IMR-90 (cell line): ENCODE results near the gene PTPN22. TPM values are rescaled to one million over a fixed set of nuclear protein-coding genes. Genes with fewer than 3 reads are reported as not detected.

ENCODE experiments used
- ATAC-seq: fragments of 200-7000 bp; cut with Tn5 transposase; 2 replicates; pipeline ENCODE4 v1.9.1; 2020; ENCODE audit warnings: low read depth, mild to moderate bottlenecking, moderate library complexity
- BruUV-seq: library from RNA; stranded (reverse); fragments of 400-500 nt; replicated peaks from 2 replicates; lab custom pipeline; 2021; lab: Mats Ljungman, UMichigan
- CTCF ChIA-PET: fragments of 300-600 bp; formaldehyde crosslinking; extraction: SDS; loops from one replicate; lab custom pipeline; 2021; ENCODE audit warnings: antibody characterized with exemption; lab: Yijun Ruan, JAX
- POLR2A ChIA-PET: fragments of 300-600 bp; sonication (Branson Sonifier 250); formaldehyde crosslinking; loops from one replicate; lab custom pipeline; 2022; ENCODE audit warnings: antibody characterized with exemption; ENCODE audit not compliant: unreplicated experiment; lab: Charles Lee
- DNase-seq: peaks from one replicate; pipeline ENCODE4 v3.0.0; 2013
- H2AFZ ChIP-seq: replicated peaks from 2 replicates; pipeline ENCODE3; 2013; ENCODE audit warnings: low read length, mild to moderate bottlenecking; ENCODE audit not compliant: poor library complexity
- H2AK5ac ChIP-seq: 2 replicates; pipeline ENCODE4 v1.6.1; 2013; ENCODE audit warnings: low read depth, low read length, inconsistent platforms
- H2AK9ac ChIP-seq: replicated peaks from 2 replicates; pipeline ENCODE3; 2013; ENCODE audit warnings: mild to moderate bottlenecking, low read depth, low read length, moderate library complexity; ENCODE audit not compliant: poor library complexity
- H2BK120ac ChIP-seq: 2 replicates; pipeline ENCODE4 v1.6.1; 2013; ENCODE audit warnings: low read depth, low read length, inconsistent platforms
- H2BK15ac ChIP-seq: 3 replicates; pipeline ENCODE4 v1.6.1; 2013; ENCODE audit warnings: low read depth, low read length, inconsistent platforms
- H2BK20ac ChIP-seq: 2 replicates; pipeline ENCODE4 v1.6.1; 2013; ENCODE audit warnings: low read depth, mild to moderate bottlenecking, inconsistent platforms, low read length, moderate library complexity
- H2BK5ac ChIP-seq: 2 replicates; pipeline ENCODE4 v1.6.1; 2013; ENCODE audit warnings: mild to moderate bottlenecking, low read depth, low read length, inconsistent platforms; ENCODE audit not compliant: poor library complexity, severe bottlenecking
- H3K14ac ChIP-seq: replicated peaks from 2 replicates; pipeline ENCODE4 v1.6.1; 2013; ENCODE audit warnings: low read depth, low read length, inconsistent platforms
- H3K18ac ChIP-seq: 2 replicates; pipeline ENCODE4 v1.6.1; 2013; ENCODE audit warnings: low read depth, low read length, control low read depth
- H3K23ac ChIP-seq: 2 replicates; pipeline ENCODE4 v1.6.1; 2013; ENCODE audit warnings: low read depth, low read length, inconsistent platforms
- H3K27ac ChIP-seq: 2 replicates; pipeline ENCODE4 v1.5.1; 2013; ENCODE audit warnings: mild to moderate bottlenecking, control low read depth, low read length; ENCODE audit not compliant: insufficient read depth
- H3K27me3 ChIP-seq: 2 replicates; pipeline ENCODE4 v1.6.1; 2013; ENCODE audit warnings: low read length; ENCODE audit not compliant: control insufficient read depth, insufficient read depth
- H3K36me3 ChIP-seq: 2 replicates; pipeline ENCODE4 v1.6.1; 2013; ENCODE audit warnings: low read length, mixed read lengths; ENCODE audit not compliant: control insufficient read depth, insufficient read depth
- H3K4ac ChIP-seq: 2 replicates; pipeline ENCODE4 v1.6.1; 2013; ENCODE audit warnings: low read depth, low read length, inconsistent platforms
- H3K4me1 ChIP-seq: 2 replicates; pipeline ENCODE4 v1.6.1; 2013; ENCODE audit warnings: low read length, mixed read lengths; ENCODE audit not compliant: control insufficient read depth, insufficient read depth
- H3K4me2 ChIP-seq: 2 replicates; pipeline ENCODE4 v1.6.1; 2013; ENCODE audit warnings: low read depth, mild to moderate bottlenecking, control low read depth, low read length, moderate library complexity
- H3K4me3 ChIP-seq: 2 replicates; pipeline ENCODE4 v1.5.1; 2013; ENCODE audit warnings: low read depth, mild to moderate bottlenecking, control low read depth, low read length, moderate library complexity; ENCODE audit not compliant: insufficient read depth
- H3K56ac ChIP-seq: 2 replicates; pipeline ENCODE4 v1.6.1; 2013; ENCODE audit warnings: low read length, inconsistent platforms; ENCODE audit not compliant: insufficient read depth; ENCODE audit errors: extremely low read depth
- H3K79me1 ChIP-seq, 2 experiments: 2 replicates each; pipeline ENCODE4 v1.6.1; 2013; ENCODE audit warnings: low read length in 2 of 2, inconsistent platforms in 1 of 2, low read depth in 1 of 2
- H3K9ac ChIP-seq: 2 replicates; pipeline ENCODE4 v1.6.1; 2013; ENCODE audit warnings: low read depth, low read length, control low read depth
- H3K9me1 ChIP-seq: 2 replicates; pipeline ENCODE4 v1.6.1; 2013; ENCODE audit warnings: low read length, inconsistent platforms; ENCODE audit not compliant: insufficient read depth
- H3K9me3 ChIP-seq: 2 replicates; pipeline ENCODE4 v1.6.1; 2013; ENCODE audit warnings: low read length; ENCODE audit not compliant: control insufficient read depth, insufficient read depth
- H4K20me1 ChIP-seq: 2 replicates; pipeline ENCODE4 v1.6.1; 2013; ENCODE audit warnings: low read length, inconsistent platforms; ENCODE audit not compliant: insufficient read depth
- H4K5ac ChIP-seq: 2 replicates; pipeline ENCODE4 v1.6.1; 2013; ENCODE audit warnings: mild to moderate bottlenecking, low read depth, low read length, control low read depth
- H4K8ac ChIP-seq, 2 experiments: 2 replicates each; pipeline ENCODE4 v1.6.1; 2013; ENCODE audit warnings: low read depth in 2 of 2, low read length in 2 of 2, control low read depth in 1 of 2, inconsistent platforms in 1 of 2
- H4K91ac ChIP-seq: 2 replicates; pipeline ENCODE4 v1.6.1; 2013; ENCODE audit warnings: low read depth, low read length, inconsistent platforms; ENCODE audit not compliant: insufficient read depth
- BHLHE40 ChIP-seq: fragments of 150-350 bp; IDR thresholded peaks from 2 replicates; pipeline ENCODE4 v1.6.1; 2016; ENCODE audit warnings: mild to moderate bottlenecking, low read depth, low read length
- CEBPB ChIP-seq: IDR thresholded peaks from 2 replicates; pipeline ENCODE4 v1.6.1; 2012; ENCODE audit warnings: low read depth, low read length, improper control_type of control experiment
- CHD1 ChIP-seq: IDR thresholded peaks from 2 replicates; pipeline ENCODE4 v1.6.1; 2012; ENCODE audit warnings: low read depth, low read length, improper control_type of control experiment
- CTCF ChIP-seq: conservative IDR thresholded peaks from 2 replicates; pipeline ENCODE4 v1.5.1; 2012; ENCODE audit warnings: mild to moderate bottlenecking, low read depth, low read length, improper control_type of control experiment
- FOS ChIP-seq: fragments of 150-350 bp; IDR thresholded peaks from 2 replicates; pipeline ENCODE4 v1.6.1; 2016; ENCODE audit warnings: low read depth, low read length
- MAZ ChIP-seq: IDR thresholded peaks from 2 replicates; pipeline ENCODE4 v1.6.1; 2012; ENCODE audit warnings: low read depth, mild to moderate bottlenecking, low read length, improper control_type of control experiment, moderate library complexity, borderline replicate concordance
- MXI1 ChIP-seq: IDR thresholded peaks from 2 replicates; pipeline ENCODE4 v1.6.1; 2012; ENCODE audit warnings: low read depth, mild to moderate bottlenecking, low read length, moderate library complexity, borderline replicate concordance
- RAD21 ChIP-seq: IDR thresholded peaks from 2 replicates; pipeline ENCODE4 v1.6.1; 2012; ENCODE audit warnings: low read length, improper control_type of control experiment
- RCOR1 ChIP-seq: IDR thresholded peaks from 2 replicates; pipeline ENCODE4 v1.6.1; 2012; ENCODE audit warnings: mild to moderate bottlenecking, low read length, improper control_type of control experiment; ENCODE audit not compliant: insufficient replicate concordance
- RFX5 ChIP-seq: IDR thresholded peaks from 2 replicates; pipeline ENCODE4 v1.8.0; 2012; ENCODE audit warnings: low read depth, mild to moderate bottlenecking, low read length, moderate library complexity
- SMC3 ChIP-seq: fragments of 150-350 bp; IDR thresholded peaks from 2 replicates; pipeline ENCODE4 v1.6.1; 2016; ENCODE audit warnings: low read depth, mild to moderate bottlenecking, antibody characterized with exemption, low read length, moderate library complexity
- USF2 ChIP-seq: fragments of 150-350 bp; IDR thresholded peaks from 2 replicates; pipeline ENCODE4 v1.6.1; 2017; ENCODE audit warnings: mild to moderate bottlenecking, antibody characterized with exemption, low read length, low read depth
- WGBS, 2 experiments: methylation state at CpG; one replicate each; pipeline versions ENCODE4 v1.1.5 to v1.1.7; 2013; ENCODE audit warnings: missing lambda C conversion rate in 2 of 2; ENCODE audit not compliant: insufficient read length in 1 of 2; ENCODE audit errors: extremely low coverage in 2 of 2; 5-methylcytosine and 5-hydroxymethylcytosine counted together
- dilution Hi-C: fragments of 300-500 bp; cut with HindIII; formaldehyde crosslinking; loops from one replicate; pipeline ENCODE4 v1.14.3; 2018; ENCODE audit warnings: low sequenced_read_pairs; ENCODE audit not compliant: unreplicated experiment
- in situ Hi-C: fragments of 300-500 bp; cut with MboI; formaldehyde crosslinking; loops from 3 replicates; pipeline ENCODE4 v1.14.3; 2019; ENCODE audit warnings: low sequenced_read_pairs, inconsistent platforms, mixed read lengths
- intact Hi-C: fragments of 100-400 bp; cut with micrococcal nuclease; formaldehyde crosslinking; loops from 2 replicates; pipeline ENCODE4 v1.10.0; 2022
- polyA plus RNA-seq, 3 experiments: library from polyadenylated mRNA; depleted of rRNA; stranded (reverse); fragments of >200 nt; gene quantifications; 2 replicates each; pipeline ENCODE4 v1.2.3, GENCODE V29; 2012; ENCODE audit warnings: low replicate concordance in 1 of 3
- total RNA-seq: library from RNA; depleted of rRNA; stranded (reverse); fragments of >200 nt; gene quantifications from 2 replicates; pipeline ENCODE4 v1.2.3, GENCODE V29; 2012
- TF ChIP-seq, protein P1 (sequence below): fragments of 150-350 bp; IDR thresholded peaks from 2 replicates; pipeline ENCODE4 v1.6.1; 2016; ENCODE audit warnings: low read depth, mild to moderate bottlenecking, low read length, moderate library complexity, borderline replicate concordance

Gene PTPN22
- total and polyA plus RNA-seq, 2 of the 4 experiments (the other 2 are of a cell fraction), result 0.14 to 0.18 TPM

GRCh38 chr1:113886417-113887401 is 15.2 kb upstream of the PTPN22 start:
- ATAC-seq (no peak), DNase-seq (no peak)
- dilution Hi-C loops (no loop called here), intact Hi-C loops (no loop called here), in situ Hi-C loops (no loop called here)
- Histone ChIP-seq H3K23ac (no peak overlapping the region), H2BK120ac (no peak overlapping the region), H3K9ac (no peak overlapping the region), H2AFZ (no peak overlapping the region), H4K20me1 (no peaks in the 10 kb centered on the region), H3K56ac (no peak overlapping the region), H3K27me3 (no peaks in the 10 kb centered on the region), H4K5ac (no peak overlapping the region), H3K9me3 (no peaks in the 10 kb centered on the region), H3K79me1 (no peaks in the 10 kb centered on the region), H3K14ac (no peak overlapping the region), H3K36me3 (no peaks in the 10 kb centered on the region), H2AK9ac (no peak overlapping the region), H2BK20ac (no peak overlapping the region), H4K91ac (no peak overlapping the region), H3K4me3 (no peak overlapping the region), H3K4me1 (no peaks in the 10 kb centered on the region), H3K18ac (no peak overlapping the region), H3K4ac (no peak overlapping the region), H2BK15ac (no peak overlapping the region), H3K27ac (no peak overlapping the region), H2BK5ac (no peak overlapping the region), H4K8ac (no peak overlapping the region), H3K4me2 (no peak overlapping the region), H3K9me1 (no peaks in the 10 kb centered on the region; the same call in 1 of the 2 replicates), H2AK5ac (no peak overlapping the region)
- no TSS peak for BruUV-seq
- 95% methylated on average over 7 of the region's 17 CpGs; no CpG with 5 or more reads in 1 of the 2 experiments for WGBS, 2 experiments
- CTCF ChIA-PET, result no interaction called here
- POLR2A ChIA-PET, result interaction anchor here (0.6 kb wide), 2 partner anchors 9 to 42 kb away, joined by 3 to 5 read pairs; no protein-coding TSS in a partner anchor
- TF ChIP-seq BHLHE40, result no peak
- no peak for TF ChIP-seq RAD21
- TF ChIP-seq CTCF, result no peak
- no peak for TF ChIP-seq MAZ
- TF ChIP-seq SMC3, result no peak
- no peak for TF ChIP-seq FOS
- no peak for TF ChIP-seq MXI1
- TF ChIP-seq RCOR1, result no peak
- TF ChIP-seq CHD1, result no peak
- TF ChIP-seq, protein P1, sequence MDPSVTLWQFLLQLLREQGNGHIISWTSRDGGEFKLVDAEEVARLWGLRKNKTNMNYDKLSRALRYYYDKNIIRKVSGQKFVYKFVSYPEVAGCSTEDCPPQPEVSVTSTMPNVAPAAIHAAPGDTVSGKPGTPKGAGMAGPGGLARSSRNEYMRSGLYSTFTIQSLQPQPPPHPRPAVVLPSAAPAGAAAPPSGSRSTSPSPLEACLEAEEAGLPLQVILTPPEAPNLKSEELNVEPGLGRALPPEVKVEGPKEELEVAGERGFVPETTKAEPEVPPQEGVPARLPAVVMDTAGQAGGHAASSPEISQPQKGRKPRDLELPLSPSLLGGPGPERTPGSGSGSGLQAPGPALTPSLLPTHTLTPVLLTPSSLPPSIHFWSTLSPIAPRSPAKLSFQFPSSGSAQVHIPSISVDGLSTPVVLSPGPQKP, result no peak
- TF ChIP-seq RFX5, result no peak
- no peak for TF ChIP-seq USF2
- no peak for TF ChIP-seq CEBPB
